Effector memory CD4-positive, alpha-beta T cell (primary cell): Measurements from ENCODE around the gene KIAA0825.
"Not testable (repeated sequence)": the region's sequence is repeated elsewhere in the genome, so short reads cannot be mapped to it uniquely, and the experiment has no call there.

Experiments used
- DNase-seq, 3 donors: peaks; one replicate each; pipeline ENCODE4 v3.0.0-alpha.2; 2020
- H3K27ac ChIP-seq: 2 replicates; pipeline ENCODE4 v1.7.0; 2013; ENCODE audit warnings: mild to moderate bottlenecking, low read length, moderate library complexity; ENCODE audit not compliant: insufficient read depth, poor library complexity, severe bottlenecking
- H3K27me3 ChIP-seq: replicated peaks from 2 replicates; pipeline ENCODE4 v1.7.0; 2013; ENCODE audit warnings: mild to moderate bottlenecking, low read length; ENCODE audit not compliant: insufficient read depth, control insufficient read depth, poor library complexity, severe bottlenecking
- H3K36me3 ChIP-seq: 2 replicates; pipeline ENCODE4 v1.7.0; 2013; ENCODE audit warnings: mild to moderate bottlenecking, low read length, moderate library complexity; ENCODE audit not compliant: control insufficient read depth, insufficient read depth
- H3K4me1 ChIP-seq: 2 replicates; pipeline ENCODE4 v1.7.0; 2013; ENCODE audit warnings: low read length, mild to moderate bottlenecking; ENCODE audit not compliant: control insufficient read depth, insufficient read depth, poor library complexity, severe bottlenecking
- H3K4me3 ChIP-seq: 2 replicates; pipeline ENCODE4 v1.7.0; 2013; ENCODE audit warnings: low read length, low read depth, mild to moderate bottlenecking; ENCODE audit not compliant: insufficient read depth, poor library complexity, severe bottlenecking
- H3K9me3 ChIP-seq: 2 replicates; pipeline ENCODE4 v1.7.0; 2013; ENCODE audit warnings: mild to moderate bottlenecking, low read length, moderate library complexity; ENCODE audit not compliant: control insufficient read depth

The KIAA0825 gene

GRCh38 chr5:94188725-94189124 lies 429.7 kb downstream of the KIAA0825 start:
- no peak overlapping the region for H3K27ac ChIP-seq
- no peak overlapping the region for H3K4me3 ChIP-seq
- no peaks in the 10 kb centered on the region for H3K36me3 ChIP-seq
- H3K4me1 ChIP-seq: no peaks in the 10 kb centered on the region
- no peak for DNase-seq
- no peaks in the 10 kb centered on the region for H3K27me3 ChIP-seq
- no peaks in the 10 kb centered on the region for H3K9me3 ChIP-seq

- H3K9me3 ChIP-seq: no peaks in the 10 kb centered on the region
- DNase-seq: no peak
- H3K4me1 ChIP-seq: no peaks in the 10 kb centered on the region
- no peak overlapping the region for H3K4me3 ChIP-seq
- H3K27ac ChIP-seq: no peak overlapping the region
- no peaks in the 10 kb centered on the region for H3K36me3 ChIP-seq
- no peaks in the 10 kb centered on the region for H3K27me3 ChIP-seq
Measured at GRCh38 chr5:94184870-94185269, 433.5 kb downstream of the KIAA0825 start.

GRCh38 chr5:94181895-94182294 lies 436.5 kb downstream of the KIAA0825 start:
- no peak for DNase-seq
- no peaks in the 10 kb centered on the region for H3K27me3 ChIP-seq
- H3K9me3 ChIP-seq: no peaks in the 10 kb centered on the region
- H3K36me3 ChIP-seq: no peaks in the 10 kb centered on the region
- H3K27ac ChIP-seq: no peak overlapping the region
- H3K4me1 ChIP-seq: no peaks in the 10 kb centered on the region
- H3K4me3 ChIP-seq: no peak overlapping the region

- Histone ChIP-seq H3K4me3 (no peak overlapping the region), H3K4me1 (no peaks in the 10 kb centered on the region), H3K27ac (no peak overlapping the region), H3K36me3 (no peaks in the 10 kb centered on the region), H3K9me3 (no peaks in the 10 kb centered on the region), H3K27me3 (no peaks in the 10 kb centered on the region)
- DNase-seq: no peak
Measured at GRCh38 chr5:94180761-94181160, 437.6 kb downstream of the KIAA0825 start.

GRCh38 chr5:94175912-94176311 lies 442.5 kb downstream of the KIAA0825 start:
- no peaks in the 10 kb centered on the region for H3K27me3 ChIP-seq
- no peak for DNase-seq

GRCh38 chr5:94174748-94175411 lies 443.5 kb downstream of the KIAA0825 start:
- no peaks in the 10 kb centered on the region for H3K36me3 ChIP-seq
- DNase-seq: no peak
- no peak overlapping the region for H3K4me3 ChIP-seq
- H3K27me3 ChIP-seq: no peaks in the 10 kb centered on the region
- H3K4me1 ChIP-seq: no peaks in the 10 kb centered on the region
- H3K27ac ChIP-seq: no peak overlapping the region
- no peaks in the 10 kb centered on the region for H3K9me3 ChIP-seq

More at GRCh38 chr5:94175912-94176311, 442.5 kb downstream of the KIAA0825 start:
- Histone ChIP-seq H3K36me3 (no peaks in the 10 kb centered on the region), H3K4me1 (no peaks in the 10 kb centered on the region), H3K27ac (no peak overlapping the region), H3K9me3 (no peaks in the 10 kb centered on the region), H3K4me3 (no peak overlapping the region)

GRCh38 chr5:94173100-94173499 lies 445.3 kb downstream of the KIAA0825 start:
- Histone ChIP-seq H3K4me1 (no peaks in the 10 kb centered on the region), H3K27me3 (no peaks in the 10 kb centered on the region), H3K27ac (no peak overlapping the region), H3K36me3 (no peaks in the 10 kb centered on the region), H3K9me3 (no peaks in the 10 kb centered on the region), H3K4me3 (no peak overlapping the region)
- no peak for DNase-seq

- not testable (repeated sequence) for H3K9me3 ChIP-seq, H3K4me3 ChIP-seq, H3K4me1 ChIP-seq, H3K27me3 ChIP-seq, DNase-seq, H3K36me3 ChIP-seq, H3K27ac ChIP-seq
Measured at GRCh38 chr5:94171070-94171469, 447.3 kb downstream of the KIAA0825 start.

- not testable (repeated sequence) for H3K36me3 ChIP-seq, H3K9me3 ChIP-seq, H3K4me1 ChIP-seq, H3K27ac ChIP-seq, H3K4me3 ChIP-seq, DNase-seq, H3K27me3 ChIP-seq
Measured at GRCh38 chr5:94170158-94170557, 448.2 kb downstream of the KIAA0825 start.

GRCh38 chr5:94168151-94168550 lies 450.3 kb downstream of the KIAA0825 start:
- H3K4me1 ChIP-seq: no peaks in the 10 kb centered on the region
- H3K27me3 ChIP-seq: no peaks in the 10 kb centered on the region
- DNase-seq: no peak
- H3K36me3 ChIP-seq: no peaks in the 10 kb centered on the region
- no peak overlapping the region for H3K27ac ChIP-seq
- H3K4me3 ChIP-seq: no peak overlapping the region
- no peaks in the 10 kb centered on the region for H3K9me3 ChIP-seq
